Stimulated activated CD8-positive, alpha-beta memory T cell treated with anti-CD3 and anti-CD28 coated beads, Interleukin-4, amount 100 ng/mL, for 48 hours (primary cell): ENCODE data around the gene SMAD7.

Source experiments
- DNase-seq: peaks from one replicate; pipeline ENCODE4 v3.0.0-alpha.2; 2020

SMAD7 gene

DNA sequence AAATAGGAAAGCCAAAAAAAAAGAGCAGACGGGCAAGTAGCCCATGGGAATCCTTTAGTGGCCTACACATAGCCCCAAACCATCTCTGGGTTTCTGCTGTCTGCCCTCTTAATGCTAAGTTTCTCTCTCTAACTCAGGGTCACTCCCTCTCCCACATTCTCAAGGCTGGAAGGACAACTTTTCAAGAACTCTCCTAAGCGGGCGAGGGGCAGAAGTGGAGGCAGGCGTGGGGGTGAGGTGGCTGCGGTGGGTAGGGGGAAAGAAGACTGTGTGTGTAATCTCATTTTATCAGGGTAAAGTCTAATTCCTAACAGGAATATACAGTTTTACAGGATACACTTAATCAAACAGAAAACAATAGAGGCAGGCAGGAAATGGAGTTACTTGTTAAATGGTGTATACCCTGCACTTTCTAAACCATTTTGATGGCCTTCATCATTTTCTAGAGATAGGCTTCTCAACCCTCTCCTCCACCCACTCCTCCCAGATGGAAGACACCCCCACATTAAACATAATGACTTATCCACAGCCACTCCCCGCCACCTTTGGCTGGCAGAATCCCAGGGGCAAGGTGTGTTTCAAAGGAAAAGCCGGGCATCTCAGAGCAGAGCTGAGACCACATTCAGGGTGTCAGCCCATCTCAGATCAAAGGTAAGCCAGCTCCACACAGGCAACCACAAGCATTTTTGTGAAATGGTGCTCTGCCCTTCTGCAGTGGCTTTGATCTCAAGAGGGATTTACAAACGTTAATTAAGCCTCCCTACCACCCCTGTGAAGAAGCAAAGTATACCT, 6.8 kb downstream of the SMAD7 start:
- peak; percentile 22 for DNase-seq

DNA sequence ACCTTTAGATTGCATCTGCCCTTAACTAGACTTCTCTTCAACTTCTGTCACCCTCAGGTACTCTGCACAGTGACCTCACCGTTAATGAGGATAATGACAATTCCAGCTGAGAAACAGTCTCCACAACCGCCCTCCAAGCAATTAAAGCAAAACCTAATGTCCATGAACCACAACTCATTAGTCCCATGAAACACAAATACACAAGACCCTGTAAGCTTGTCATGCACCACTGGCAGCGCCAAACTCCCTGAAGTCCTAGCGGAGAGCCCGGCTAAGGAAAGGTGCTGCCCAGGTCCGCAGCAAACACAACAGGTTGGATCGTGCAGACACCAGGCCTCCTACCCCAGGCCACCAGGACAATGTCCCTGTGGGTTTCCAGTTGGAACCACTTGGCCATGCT, 7.4 kb downstream of the SMAD7 start:
- DNase-seq: no peak

DNA sequence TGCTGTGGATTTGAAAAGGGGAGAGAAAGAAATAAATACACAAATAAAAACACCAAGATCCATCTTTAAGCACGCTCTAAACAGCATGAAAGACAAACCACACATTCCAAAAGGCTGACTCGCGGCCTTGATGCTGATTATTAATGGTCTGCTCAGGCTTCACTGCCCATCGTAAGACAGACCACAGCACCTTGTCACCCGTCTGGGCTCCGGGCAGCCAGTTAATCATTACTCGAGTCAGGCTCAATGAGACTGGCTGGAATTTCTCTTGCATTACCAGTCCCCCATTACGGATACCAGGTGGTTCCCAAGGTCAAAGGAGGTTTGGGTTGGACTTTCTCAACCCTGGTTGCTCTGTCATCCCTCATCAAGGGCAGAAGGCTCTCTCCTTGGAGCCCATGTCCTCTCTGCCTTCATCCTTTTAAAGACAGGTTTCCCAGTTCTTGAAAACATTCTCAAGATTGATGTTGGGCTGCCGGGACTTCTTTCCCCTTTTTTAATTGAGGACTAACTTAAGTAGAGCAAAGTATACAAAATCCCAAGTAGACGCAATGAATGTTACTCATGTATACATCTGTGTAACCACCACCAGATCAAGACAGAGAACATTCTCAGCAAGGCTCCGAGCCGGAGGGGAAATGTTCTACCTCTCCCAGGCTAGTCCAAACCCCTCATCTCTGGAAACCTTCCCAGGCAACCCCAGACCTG, 8.1 kb downstream of the SMAD7 start:
- DNase-seq: no peak

DNA sequence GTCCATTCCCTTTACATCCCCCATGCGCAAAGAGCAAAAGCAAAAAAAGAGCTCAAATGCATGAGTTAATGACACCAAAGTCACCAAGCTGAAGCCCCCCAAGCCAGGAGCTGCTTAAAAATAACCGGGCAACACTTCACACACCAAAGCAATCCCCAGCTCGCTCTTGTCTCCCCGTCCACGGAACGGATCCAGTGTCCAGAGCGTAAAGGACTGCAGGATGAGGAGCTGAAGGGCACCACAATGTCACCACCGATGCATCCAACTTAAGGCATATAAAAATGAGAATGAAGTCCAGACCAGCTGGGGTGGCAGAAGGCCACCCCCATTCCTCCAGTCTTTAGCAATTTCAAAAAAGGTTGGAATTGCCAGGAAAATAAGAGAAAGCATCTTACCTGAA, 8.7 kb downstream of the SMAD7 start:
- DNase-seq: peak; percentile 20

DNA sequence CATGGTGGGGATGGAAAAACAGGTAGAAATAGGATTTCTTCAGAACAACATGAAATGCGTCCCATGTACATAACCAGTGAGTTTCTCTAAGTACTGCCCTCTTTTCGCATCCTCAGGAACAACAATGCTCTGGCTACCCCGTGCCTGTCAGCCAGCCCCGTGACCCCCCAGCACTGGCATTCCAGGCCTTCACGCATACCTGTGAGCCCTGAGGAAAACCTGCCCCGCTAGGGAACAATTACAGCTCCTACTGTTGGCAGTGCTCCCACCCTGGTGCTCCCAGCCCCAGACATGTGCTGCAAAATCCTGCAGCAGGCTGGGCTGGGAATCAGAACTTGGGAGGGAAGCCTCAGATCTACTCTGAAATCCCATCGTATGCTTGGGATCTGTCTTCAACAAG, 9.1 kb downstream of the SMAD7 start:
- DNase-seq: no peak

DNA sequence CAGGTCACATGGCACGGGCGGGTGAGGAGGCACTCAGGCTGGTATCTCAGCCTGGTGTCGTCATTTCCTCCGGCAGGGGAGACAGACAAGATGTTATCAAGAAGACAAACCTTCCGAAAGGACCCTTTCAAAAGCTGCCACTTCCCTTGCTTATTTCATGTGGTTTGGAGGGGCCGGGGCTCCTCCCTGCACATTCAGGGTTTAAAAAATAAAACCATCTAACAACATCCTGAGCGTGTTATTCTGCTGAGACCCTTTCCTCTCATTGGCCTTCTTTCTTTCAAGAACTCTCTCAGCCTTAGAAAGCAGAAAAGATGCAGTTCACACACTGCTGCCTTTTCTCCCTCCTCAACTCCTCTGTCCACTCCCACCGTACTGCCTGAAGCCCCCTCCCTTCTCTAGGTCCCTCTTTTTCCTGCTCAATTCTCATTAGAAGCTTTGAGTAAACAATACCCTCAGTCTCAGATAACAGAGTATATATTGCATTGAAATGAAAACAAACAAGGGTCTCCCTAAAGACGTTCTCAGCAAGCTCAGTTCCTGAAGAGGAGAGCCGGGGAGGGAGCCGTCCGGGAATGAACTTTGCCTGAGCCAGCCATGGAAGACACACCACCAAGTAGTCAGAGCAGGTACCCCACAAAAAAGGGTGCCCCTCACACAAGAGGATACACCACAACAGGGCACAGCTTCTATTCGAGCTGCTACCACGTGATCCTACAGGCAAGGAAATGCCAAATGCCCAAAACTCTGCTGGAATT, 9.7 kb downstream of the SMAD7 start:
- peak; percentile 82 for DNase-seq

DNA sequence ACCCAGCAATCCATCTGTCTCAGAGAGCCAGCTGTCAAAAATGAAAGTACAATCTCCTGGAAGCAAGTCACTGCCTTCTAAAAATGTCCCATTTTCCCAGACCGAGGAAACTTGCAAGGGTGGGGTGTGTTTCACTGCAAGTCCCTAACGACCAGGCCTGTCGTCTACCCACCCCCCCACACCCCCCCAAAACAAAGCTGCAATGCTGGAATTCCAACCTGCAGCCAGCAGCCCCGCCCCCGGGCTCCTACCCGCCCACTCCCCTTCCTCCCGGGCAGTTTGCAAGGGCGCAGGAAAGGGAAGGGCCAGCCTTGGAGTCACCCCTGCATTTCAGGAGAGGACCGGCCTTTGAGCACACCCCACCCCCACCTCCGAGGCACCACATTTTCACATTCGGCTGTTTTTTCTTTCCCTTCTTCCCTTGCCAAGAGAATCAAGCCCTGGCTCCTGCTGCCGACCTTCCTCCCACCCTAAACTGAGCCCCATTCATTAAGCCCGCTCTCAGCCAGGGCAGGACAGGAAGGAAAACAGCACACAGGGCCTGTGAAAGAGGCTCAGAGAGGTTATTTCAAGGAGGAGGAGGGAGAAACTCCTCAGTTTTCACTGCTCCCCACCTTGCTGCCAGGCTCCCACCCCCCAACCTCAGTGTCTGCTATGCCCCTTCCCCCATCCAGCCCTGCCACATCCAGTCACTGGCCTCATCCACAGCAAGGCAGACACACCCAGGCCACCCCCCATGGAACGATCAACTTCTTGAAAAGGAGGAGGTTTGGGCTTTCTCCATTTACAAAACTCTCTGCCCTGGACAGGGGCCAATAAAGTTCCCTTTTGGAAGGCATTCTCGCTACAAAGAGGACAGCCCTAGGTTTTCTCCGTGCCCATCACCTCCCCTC, 11.3 kb downstream of the SMAD7 start:
- DNase-seq: peak; percentile 25

DNA sequence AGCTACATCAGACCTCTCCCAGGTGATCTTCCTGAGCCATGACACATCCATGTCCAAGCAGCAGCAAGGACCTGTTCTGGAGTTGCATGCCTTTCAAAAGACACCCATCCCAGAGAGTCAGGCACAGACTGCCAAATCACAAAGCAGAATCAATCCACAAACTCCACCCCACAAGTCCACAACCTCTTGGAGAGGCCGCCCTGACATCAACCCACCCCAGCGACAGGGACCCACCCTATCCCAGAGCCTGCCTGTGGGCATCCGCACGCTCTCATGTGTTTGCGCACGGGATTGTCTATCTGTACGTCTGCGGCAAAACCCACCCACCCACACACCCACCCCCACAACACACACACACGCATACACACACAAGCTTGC, 11.9 kb downstream of the SMAD7 start:
- no peak for DNase-seq

DNA sequence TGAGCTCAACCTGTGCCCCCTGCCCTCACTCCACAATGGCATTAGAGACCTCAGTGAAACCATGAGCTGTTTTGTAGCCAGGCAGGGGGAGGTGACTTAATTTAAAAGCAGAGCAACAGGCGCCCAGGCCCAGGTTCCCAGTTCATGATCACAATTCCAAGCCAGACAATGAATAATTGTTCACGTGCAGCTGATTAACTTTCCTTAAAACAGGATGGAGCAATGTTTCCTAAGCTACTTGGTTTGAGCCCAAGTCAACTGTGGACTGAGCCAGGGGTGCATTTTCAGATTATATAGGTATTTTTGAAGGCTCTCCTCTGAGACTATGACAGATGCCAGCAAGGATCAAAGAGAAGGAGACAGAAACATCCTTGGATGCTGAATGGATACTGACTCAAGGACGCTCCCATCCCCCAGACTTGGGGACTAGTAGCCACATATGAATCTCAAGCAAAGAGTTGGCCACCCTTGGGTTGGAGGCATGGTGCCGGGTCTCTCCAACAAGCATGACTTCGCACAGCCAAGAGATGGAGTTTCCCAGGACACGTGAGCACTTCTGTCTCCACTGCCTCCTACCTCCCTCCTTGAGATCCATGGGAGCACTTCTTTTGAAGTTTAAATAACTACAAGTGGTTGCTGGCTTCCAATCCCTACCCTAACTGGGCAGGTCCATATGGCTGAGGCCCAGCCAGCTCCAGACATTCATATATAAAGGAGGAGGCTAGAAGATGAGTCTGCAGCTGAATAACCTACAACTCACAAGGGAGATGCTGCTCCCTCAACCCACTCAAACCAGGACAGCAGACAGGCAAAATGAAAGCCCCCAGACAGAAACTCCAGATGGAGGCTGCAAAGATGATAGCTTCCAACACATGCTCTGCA, 12.7 kb downstream of the SMAD7 start:
- DNase-seq: no peak

DNA sequence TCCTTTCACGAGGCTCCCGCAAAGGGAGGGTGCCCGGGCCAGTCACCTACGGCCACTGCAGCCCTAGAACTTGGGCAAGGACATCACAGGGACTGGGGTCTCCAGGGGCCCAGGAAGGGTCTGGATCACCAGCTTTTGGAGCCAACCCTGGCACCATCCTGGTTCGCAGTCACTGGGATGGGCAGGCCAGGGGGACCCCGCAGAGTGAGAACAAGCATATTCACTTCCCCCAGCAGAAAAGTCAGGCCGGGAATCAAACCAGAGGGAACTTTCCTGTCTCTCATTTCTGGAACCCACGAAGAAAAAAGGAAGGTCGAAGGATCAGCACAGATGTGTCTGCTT, 15.4 kb downstream of the SMAD7 start:
- no peak for DNase-seq

DNA sequence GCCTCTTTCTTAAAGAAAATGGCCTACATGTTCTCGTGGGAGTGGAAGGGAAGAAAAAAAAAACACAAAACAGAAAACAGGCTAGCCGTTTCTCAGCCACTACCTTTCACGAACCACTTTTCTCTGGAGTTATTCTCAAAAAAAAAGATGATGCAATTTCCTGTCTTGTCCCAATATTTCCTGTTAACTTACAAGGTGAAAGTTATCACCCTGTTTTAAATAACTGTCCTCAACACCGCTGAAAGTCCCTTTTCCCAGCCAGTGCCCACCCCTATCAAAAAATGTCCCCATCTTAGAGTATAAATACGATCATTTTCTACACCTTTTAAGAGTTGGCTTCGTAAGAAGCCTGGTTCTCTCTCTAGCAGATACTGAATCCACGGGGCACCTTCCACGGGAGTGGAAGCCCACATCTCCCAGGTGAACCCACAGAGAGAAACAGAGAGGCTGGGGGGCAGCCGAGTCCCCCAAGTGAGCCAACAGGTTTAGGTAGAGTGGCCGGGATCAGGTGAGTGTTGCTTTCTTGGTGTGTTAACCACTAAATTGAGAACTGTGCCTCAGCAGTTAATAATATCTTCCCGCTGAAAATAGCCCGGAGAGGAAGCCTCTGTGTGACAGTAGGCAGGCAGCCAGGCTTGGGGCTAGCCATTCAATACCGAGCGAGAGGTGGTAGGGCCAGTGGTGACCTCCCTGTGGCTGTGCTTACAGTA, 15.9 kb downstream of the SMAD7 start:
- no peak for DNase-seq

DNA sequence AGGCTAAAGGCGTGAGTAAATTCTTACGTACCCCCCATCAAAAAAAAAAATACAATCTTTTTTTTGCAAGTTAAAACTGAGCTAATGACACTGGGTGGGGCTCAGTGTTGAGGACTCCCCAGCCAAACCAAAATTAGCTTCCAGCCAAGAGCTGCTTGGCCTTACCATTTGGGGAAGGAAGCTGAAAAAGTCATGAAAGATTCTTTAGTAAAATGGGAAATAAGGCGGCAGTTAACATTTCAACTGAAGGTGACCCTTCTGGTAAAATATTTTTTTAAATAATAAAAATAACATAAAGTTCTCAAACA, 16.4 kb downstream of the SMAD7 start:
- DNase-seq: no peak

DNA sequence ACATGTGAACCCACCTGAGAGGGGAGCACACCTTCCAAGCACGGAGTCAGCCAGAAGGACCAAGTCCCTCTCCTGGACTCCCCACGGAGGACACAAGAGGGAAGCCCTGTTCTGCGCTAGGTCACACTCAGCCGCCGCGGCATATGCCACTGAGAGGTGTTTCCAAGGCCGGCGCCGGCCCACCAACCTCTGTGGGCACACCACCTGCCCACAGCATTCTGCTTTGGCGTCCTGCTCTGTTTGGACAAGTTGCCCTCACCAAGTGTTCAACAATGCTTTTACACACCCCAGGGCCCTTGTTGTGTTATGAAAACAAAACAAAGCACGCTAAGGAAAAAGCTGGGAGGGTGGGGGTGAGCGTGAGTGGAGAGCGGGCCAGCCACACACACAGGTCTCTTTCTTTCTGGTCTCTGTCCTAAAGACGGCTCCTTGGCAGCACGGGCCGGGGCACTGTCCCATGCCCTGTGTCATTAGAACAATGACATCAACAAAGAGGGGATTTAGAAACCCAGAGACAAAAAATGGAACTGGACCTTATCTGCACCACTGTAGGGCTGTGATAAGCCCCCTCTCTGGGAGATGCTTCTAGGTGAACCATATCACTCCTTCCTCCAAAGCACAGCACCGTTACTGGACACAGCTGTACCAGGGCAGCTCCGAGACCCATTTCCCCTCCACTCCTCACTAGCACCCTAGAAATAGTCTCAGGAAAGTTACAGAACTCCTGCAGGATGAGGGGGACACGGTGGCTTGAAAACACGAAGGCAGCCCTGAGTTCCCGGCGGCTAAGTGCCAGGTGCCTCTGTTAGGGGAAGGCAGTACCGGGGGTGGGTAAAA, 17.0 kb downstream of the SMAD7 start:
- no peak for DNase-seq

DNA sequence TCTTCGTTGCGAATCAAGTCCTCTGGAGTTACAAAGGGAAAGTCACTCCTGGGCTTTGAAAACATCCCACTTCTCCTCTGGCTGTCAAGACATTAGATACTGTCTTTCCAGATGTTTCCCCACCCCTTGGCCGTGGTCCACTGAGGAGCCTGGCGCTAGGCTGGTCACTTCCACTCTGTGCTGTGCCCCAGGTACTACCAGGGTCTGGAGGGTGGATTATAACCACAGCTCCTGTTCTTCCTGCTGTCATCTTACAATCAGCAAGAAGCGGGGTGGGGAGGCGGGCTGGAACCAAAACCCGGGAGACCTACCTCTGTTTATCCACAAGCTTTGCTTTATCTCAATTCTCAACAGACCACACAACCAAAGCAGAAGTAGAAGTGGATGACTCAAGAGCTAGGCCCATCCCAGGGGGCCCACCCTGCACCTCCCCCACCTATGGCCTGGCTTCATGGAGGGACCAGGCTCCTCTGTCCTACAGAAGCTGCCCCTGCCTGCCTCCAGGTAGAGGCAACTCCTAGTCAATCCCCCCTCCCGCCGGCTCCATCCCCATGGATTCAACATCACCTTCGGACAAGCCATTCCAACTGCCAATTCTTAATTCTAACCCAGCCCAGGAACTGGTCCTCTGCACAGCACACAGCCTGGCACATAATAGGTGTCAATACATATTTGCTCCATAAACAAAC, 17.8 kb downstream of the SMAD7 start:
- DNase-seq: no peak

DNA sequence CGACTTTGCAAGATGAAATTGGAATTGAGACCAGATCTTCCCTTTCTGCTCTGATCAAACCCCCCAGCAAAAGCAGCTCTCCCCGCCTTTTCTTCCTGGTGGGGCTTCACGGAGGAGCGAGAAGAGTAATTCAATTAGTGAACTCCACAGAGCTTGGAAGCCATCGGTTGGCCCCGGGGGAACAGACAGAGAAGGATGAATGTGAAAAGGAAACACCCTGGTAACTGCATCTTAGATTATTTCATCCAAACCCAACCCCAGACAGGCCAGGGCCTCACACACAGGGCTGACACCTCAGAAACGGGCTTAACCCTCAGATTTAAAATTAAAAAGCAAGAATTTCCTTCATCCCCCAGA, 18.3 kb downstream of the SMAD7 start:
- no peak for DNase-seq

DNA sequence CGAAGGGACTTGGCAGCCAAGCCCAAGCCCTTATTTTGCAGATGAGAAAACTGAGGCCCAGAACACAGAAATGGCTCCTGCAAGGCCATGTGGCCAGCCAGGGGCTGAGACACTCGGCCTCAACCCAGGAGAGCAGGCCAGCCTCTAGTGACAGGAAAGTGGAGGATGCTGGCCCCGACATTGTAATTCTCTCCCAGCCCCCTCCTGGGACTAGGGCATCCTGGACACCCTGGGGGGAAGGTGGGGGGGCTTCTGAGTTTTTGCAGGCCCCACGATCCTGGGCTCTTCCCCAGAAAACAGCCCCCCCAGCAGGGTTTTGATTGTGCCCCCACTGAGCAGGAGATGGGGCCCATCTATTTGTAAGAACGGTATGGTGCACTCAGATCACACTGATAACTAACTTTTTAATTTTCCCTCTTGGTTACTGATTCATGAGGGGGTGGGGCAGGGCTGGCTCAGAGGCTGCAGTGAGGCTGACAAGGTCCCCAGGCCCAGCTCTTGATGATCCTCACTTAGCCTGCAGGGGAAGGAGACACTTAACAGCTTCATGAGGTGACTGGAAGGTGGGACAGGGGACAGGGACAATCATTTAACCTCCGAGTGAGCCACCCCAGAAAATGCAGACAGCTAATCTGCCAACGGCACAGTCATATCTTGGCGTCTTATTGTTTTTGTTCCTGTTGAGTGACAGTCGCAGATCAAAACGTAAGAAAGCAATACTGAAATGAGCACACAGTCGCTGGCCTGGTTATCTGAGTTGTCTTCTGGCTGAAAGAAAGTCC, 18.9 kb downstream of the SMAD7 start:
- peak; percentile 66 for DNase-seq

DNA sequence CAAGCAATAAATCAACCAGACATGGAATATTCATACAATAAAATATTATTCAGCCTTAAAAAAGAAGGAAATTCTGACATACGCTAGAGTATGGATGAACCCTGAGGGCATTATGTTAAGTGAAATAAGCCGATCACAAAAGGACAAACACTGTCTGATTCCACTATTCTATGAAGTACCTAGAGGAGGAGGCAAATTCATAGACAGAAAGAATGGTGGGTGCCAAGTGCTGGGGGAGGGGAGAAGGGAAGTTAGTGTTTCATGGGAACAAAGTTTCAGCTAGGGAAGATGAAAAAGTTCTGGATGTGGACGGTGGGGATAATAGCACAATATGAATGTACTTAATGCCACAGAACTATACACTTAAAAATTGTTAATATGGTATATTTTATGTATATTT, 19.8 kb downstream of the SMAD7 start:
- DNase-seq: no peak

DNA sequence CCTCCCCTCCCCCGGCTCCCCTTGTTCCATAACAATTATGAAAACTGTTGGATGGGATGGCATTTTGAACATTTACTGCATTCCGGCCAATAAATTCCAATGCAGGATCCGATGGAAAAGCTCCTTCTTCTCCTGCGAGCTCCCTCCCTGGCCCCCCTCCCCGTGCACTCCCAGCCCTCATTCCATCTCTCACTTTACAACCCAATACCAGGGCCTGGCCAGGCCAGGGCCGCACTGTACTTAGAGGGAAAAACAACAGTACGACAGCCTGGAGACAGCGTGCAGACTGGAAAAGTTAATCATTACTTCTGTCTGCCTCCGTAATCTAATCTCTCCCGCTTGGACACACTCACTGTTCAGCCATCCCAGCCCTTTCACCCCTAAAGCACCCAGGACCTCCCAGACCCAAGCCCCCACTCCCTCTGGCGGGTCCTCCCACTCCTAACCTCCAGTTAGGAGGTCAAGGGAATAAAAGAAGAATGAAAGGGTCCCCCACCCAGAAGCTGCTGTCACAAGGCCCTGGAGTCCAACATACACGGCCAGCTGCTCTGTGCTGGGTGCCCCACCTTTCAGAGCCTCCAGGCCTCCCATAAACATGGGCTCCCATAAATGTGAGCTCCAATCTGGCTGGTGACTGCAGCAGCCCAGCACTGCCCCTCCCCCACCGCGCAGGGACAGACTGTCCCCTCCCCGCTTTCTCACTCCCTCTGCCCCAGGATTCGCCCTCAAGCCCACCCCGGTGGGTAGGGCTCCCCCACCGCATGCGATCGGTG, 20.6 kb downstream of the SMAD7 start:
- DNase-seq: no peak
